Right renal pelvis (tissue), 4 donors: Measurements from ENCODE around the gene MTCP1. TPM values are rescaled to one million over a fixed set of nuclear protein-coding genes. Genes with fewer than 3 reads are reported as not detected.

Experiments
- DNase-seq, 4 donors: peaks; one replicate each; pipeline ENCODE4 v3.0.0-alpha.2; 2013; ENCODE audit warnings: low read depth in 4 of 4, low spot score in 3 of 4, missing footprints in 1 of 4
- polyA plus RNA-seq, 4 donors: library from polyadenylated mRNA; unstranded; fragments of 120-200 nt; gene quantifications; one replicate each; pipeline ENCODE4 v1.2.1, GENCODE V29; 2013; ENCODE audit not compliant: insufficient read length in 4 of 4

Gene MTCP1, protein sequence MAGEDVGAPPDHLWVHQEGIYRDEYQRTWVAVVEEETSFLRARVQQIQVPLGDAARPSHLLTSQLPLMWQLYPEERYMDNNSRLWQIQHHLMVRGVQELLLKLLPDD
- polyA plus RNA-seq = 10 to 100 TPM; 19.9 to 27.5 (median 24.5) TPM

DNA sequence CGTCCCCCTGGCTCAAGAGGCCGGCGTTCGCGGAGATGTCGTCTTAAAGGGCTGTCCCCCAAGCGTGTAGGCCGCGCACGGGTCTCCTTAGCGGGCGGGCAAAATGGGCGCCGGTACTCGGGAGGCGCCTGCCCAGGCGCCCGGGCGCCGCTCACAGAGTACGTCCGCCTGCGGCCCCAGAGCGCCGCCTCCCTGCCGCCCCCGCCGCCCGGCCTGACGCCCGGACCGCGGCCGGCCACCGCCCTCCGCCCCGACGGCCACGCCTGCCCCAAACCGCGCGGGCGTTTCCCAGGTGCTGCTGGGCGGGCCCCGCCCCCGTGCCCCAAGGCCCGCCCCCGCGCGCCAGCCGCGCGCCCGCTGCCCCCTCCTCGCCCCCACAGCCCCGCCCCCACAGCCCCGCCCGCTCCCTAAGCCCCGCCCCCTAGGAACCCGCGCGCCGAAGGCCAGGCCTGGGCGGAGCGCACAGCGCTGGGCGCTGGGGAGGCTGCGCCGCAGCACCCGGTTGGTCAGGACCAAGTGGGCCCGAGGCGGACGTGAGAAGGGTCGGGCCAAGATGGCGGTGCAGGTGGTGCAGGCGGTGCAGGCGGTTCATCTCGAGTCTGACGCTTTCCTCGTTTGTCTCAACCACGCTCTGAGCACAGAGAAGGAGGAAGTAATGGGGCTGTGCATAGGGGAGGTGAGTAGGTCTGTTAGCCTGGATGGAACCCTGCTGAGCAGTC, at the start of gene MTCP1, which contains the start of the genes BRCC3 and CMC4:
MTCP1 (minus strand) TSS at position 162 of the 719 bp plus-strand sequence. CDS start 5,126 bp downstream, outside the sequence.
BRCC3 (plus strand) TSS at position 534 of the 719 bp plus-strand sequence; CDS start at position 554, 20 bp downstream.
CMC4 (minus strand) TSS at position 162 of the 719 bp plus-strand sequence. CDS start 7,113 bp downstream, outside the sequence.
- peak in 3 of 4 donors; percentile 39 to 60 (median 56) for DNase-seq

DNA sequence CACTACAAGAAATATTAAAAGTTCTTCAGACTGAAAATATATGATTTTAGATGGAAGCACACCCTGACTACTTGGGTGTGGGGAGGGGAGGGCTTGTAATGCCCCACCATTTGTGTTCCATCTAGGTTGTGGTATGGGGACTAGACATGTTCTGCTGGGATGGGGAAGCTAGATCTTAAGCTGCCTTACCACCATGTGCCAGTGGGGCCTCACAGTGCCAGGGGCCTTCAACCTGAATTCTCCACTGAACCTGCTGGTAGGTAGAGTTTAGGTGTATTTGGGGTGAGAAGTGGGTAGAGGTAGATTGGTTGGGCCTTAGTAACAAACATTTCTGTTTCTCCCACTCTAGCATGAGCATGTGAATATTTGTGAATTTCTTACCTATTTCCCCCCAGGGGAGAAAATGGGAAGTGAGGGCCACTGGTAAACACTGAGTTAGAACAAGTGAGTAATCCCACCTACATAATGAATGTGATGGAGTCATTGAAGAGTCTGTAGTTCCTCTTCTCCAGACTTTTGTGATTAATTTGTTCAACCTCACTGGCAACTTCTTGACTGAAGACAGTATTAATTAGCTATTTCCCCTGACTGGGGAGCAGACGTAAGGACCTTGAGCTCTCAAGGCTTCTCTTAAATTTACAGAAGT, 44.4 kb upstream of the MTCP1 start:
- no peak for DNase-seq

GRCh38 chrX:155113097-155113496, 42.2 kb upstream of the MTCP1 start:
- no peak for DNase-seq

GRCh38 chrX:155112171-155112570, 41.2 kb upstream of the MTCP1 start:
- no peak for DNase-seq

- DNase-seq = no peak
Measured at GRCh38 chrX:155108427-155108826, 37.5 kb upstream of the MTCP1 start.

DNA sequence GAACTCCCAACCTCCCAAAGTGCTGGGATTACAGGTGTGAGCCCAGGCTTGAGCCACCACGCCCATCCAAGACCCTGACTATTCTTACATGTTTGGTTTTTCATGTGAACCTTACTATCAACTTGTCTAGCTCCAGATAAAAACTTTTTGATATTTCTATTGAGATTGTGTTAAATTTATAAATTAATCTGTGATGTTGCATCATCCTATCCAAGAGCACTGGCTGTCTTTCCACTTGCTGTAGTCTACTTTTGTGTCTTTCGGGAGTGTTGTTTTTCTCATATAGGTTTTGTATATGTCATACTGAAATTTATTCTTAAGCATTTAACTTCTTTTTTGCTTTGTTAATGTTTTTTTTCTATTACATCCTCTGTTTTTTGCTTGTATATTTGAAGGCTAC, 35.0 kb upstream of the MTCP1 start:
- DNase-seq = no peak

- DNase-seq = no peak
Measured at GRCh38 chrX:155094468-155095061, 23.6 kb upstream of the MTCP1 start.

GRCh38 chrX:155086961-155087735, 16.2 kb upstream of the MTCP1 start:
- no peak for DNase-seq

DNA sequence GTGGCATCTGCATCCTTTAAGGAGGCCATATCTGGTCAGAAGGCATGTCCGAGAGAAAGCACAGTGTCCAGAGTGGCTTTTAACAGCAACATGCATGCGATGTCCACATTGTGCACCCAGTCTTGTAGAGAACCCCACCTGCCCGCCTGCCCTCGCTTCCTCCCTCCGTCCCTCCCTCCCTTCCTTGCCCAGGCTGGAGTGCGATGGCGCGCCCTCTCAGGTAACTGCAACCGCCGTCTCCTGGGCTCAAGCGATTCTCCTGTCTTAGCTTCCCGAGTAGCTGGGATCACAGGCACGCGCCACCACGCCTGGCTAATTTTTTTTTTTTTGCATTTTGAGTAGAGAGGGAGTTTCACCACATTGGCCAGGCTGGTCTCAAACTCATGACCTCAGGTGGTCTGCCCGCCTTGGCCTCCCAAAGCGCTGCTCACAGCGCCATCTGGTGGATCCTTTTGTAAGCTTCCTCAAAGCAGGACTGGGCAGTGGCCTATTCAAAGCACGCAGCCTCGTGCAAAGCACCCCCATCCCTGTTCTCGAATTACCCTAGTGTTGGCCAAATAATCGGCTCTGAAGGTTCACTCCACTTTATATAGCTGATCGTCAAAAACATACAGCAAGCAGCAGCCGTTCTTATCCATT, 15.4 kb upstream of the MTCP1 start:
- DNase-seq = no peak

DNA sequence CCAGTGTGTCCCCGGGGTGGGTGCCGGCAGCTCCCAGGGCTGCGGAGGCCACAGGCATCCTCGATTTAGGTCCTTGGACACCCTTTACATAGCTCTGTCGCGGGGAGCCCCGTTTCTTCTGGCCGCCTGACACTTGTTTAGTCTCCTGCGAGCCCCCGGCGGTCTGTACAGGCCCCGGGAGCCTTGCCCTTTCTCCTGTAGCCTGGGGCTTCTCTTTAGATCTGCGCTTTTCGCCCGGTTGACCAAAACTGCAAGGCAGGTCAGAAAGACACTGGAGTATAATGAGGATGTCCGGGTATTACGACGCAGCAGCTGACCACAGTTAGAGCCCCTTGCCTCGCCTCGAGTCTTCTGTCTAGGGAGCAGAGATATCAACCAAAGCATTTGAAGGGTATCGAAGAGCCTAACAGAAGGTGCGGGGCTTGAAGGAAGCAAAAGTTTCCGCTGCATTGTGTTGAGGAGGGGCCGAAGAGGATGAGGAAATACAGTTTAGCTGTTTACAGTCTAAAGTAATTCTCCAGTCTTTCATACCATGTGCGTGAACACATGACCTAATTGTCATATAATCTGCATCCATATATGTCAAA, 851 bp upstream of the MTCP1 start:
- no peak for DNase-seq

GRCh38 chrX:155070663-155070974, 317 bp downstream of the MTCP1 start:
- DNase-seq = no peak

- no peak for DNase-seq
Measured at GRCh38 chrX:155070038-155070437, 898 bp downstream of the MTCP1 start.

DNA sequence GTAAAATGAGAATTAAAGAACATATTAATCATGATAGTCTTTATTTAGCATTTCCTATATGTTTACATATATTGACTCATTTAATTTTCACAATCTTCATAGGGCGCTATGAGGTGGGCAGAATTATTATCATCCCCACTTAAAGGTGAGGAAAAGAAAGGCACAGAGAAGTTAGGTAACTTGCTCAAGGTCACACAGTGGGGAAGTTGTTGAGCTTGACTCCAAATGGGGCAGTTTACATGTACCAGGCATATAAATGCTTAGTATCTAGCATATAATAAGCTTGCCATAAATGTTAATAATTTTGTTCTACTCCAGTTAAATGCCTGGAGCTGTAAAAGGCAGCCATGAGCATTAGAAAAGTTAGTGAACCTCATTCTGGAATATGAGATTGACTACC, 1.5 kb downstream of the MTCP1 start:
- no peak for DNase-seq

GRCh38 chrX:155068165-155068564, 2.8 kb downstream of the MTCP1 start:
- DNase-seq = no peak

GRCh38 chrX:155065035-155065734, 5.8 kb downstream of the MTCP1 start:
- DNase-seq = no peak

GRCh38 chrX:155061760-155062159, 9.2 kb downstream of the MTCP1 start:
- DNase-seq = no peak

DNA sequence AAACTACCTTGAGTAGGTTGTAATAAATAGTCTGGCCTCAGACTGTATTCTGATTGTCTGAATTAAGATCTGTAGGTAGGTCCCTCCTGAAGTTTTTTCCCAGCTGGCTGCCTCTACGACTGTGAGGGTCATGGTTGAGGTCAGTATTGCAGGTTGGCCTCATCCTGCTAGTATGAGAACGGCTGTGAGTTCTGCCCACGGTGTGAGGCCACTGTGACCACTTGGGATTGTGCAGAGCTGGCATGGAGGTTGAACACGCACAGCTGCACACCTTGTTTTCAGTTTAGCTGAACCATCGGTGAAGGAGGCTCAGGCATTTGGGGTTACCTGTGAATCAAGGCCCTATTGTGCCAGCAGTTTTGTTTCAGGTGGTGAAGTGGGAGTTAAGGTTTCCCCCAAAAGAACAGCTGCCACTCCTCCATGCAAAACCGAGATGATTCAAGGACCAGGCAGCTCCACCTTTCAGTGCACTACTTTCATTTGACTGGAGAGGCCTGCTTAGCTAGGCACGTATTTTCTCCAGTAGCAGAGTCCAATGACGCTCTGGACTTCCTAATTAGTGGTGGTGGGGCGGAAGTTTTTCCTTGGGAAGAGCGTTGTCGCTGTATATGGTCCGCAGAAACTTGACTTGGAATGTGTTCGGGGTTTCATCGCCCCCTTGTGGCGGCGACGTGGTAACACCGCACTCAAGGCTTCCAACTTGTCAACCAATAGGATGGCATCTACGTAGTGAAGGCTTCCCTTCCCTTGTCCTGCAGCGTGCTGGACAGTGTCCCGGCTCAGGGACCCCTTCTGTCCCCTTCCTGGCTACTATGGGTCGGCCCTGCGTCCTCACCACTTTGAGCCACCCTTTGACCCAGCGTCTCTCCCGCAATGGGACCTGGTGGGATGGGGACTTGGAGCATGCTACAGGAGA, 13.8 kb downstream of the MTCP1 start:
- peak in 3 of 4 donors; percentile 48 to 61 (median 52) for DNase-seq

GRCh38 chrX:155056471-155056870, 14.5 kb downstream of the MTCP1 start:
- DNase-seq = no peak
